GM19238 (cell line): Measurements from ENCODE around the gene MYL5.
"Not testable (repeated sequence)": the region's sequence is repeated elsewhere in the genome, so short reads cannot be mapped to it uniquely, and the experiment has no call there.

ENCODE experiments used
- DNase-seq: peaks from one replicate; pipeline ENCODE4 v3.0.0; 2011; ENCODE audit warnings: low spot score; ENCODE audit not compliant: insufficient read length

The MYL5 gene

GRCh38 chr4:635851-636627 is 38.3 kb upstream of the MYL5 start:
- no peak for DNase-seq

GRCh38 chr4:636628-637159 is 37.6 kb upstream of the MYL5 start:
- DNase-seq = no peak

GRCh38 chr4:637536-638280 is 36.6 kb upstream of the MYL5 start:
- no peak for DNase-seq

GRCh38 chr4:642366-642765 is 32.0 kb upstream of the MYL5 start:
- DNase-seq = not testable (repeated sequence)

GRCh38 chr4:646460-646859 is 27.9 kb upstream of the MYL5 start:
- DNase-seq = no peak

GRCh38 chr4:647481-647880 is 26.9 kb upstream of the MYL5 start:
- DNase-seq = no peak

- no peak for DNase-seq
Observed at GRCh38 chr4:648579-649292, 25.6 kb upstream of the MYL5 start.

GRCh38 chr4:649293-649625 is 25.1 kb upstream of the MYL5 start:
- DNase-seq = no peak

GRCh38 chr4:649751-650310 is 24.5 kb upstream of the MYL5 start:
- no peak for DNase-seq

GRCh38 chr4:650461-650860 is 23.9 kb upstream of the MYL5 start:
- DNase-seq = no peak

GRCh38 chr4:650951-651883 is 23.1 kb upstream of the MYL5 start:
- no peak for DNase-seq

GRCh38 chr4:651884-652642 is 22.3 kb upstream of the MYL5 start:
- DNase-seq = no peak

GRCh38 chr4:653080-653821 is 21.1 kb upstream of the MYL5 start:
- DNase-seq = no peak

GRCh38 chr4:653831-654502 is 20.4 kb upstream of the MYL5 start:
- DNase-seq = no peak

- no peak for DNase-seq
Observed at GRCh38 chr4:654503-654845, 19.9 kb upstream of the MYL5 start.

GRCh38 chr4:654871-655463 is 19.4 kb upstream of the MYL5 start:
- DNase-seq = no peak

GRCh38 chr4:655464-656151 is 18.7 kb upstream of the MYL5 start:
- no peak for DNase-seq
